B cell (primary cell): Measurements from ENCODE around the gene AOPEP. TPM values are rescaled to one million over a fixed set of nuclear protein-coding genes. Genes with fewer than 3 reads are reported as not detected.

Source experiments
- ATAC-seq: fragments of 200-7000 bp; cut with Tn5 transposase; one replicate; pipeline ENCODE4 v1.10.0; 2021; ENCODE audit warnings: low read depth, mild to moderate bottlenecking, moderate number of reproducible peaks, moderate library complexity
- CTCF ChIA-PET: fragments of 350-600 bp; sonication (Branson Sonifier 250); formaldehyde crosslinking; loops from one replicate; lab custom pipeline; 2021; ENCODE audit warnings: antibody characterized with exemption, inconsistent platforms; lab: Charles Lee
- POLR2A ChIA-PET: fragments of 350-600 bp; sonication (Branson Sonifier 250); formaldehyde crosslinking; loops from one replicate; lab custom pipeline; 2021; ENCODE audit warnings: antibody characterized with exemption; lab: Charles Lee
- DNase-seq: peaks from one replicate; pipeline ENCODE4 v3.0.0; 2013
- H2AFZ ChIP-seq: 2 replicates; pipeline ENCODE4 v1.6.1; 2012; ENCODE audit warnings: mild to moderate bottlenecking, low read depth, low read length; ENCODE audit not compliant: insufficient read depth, poor library complexity, severe bottlenecking
- H3K27ac ChIP-seq, 2 donors: 1 replicate in 1 of 2; 2 replicates in 1 of 2; pipeline ENCODE4 v1.5.1; 2012 to 2013; ENCODE audit warnings: low read length in 2 of 2, mild to moderate bottlenecking in 2 of 2, moderate library complexity in 1 of 2
- H3K27me3 ChIP-seq, 4 experiments: fragments of 200-600 bp in 1 of 4; sonication (generic) in 1 of 4; replicated peaks in 1 of 4; 1 replicate in 2 of 4; 2 replicates in 2 of 4; pipeline versions ENCODE4 v1.6.1 to v1.7.0; 2013 to 2016; ENCODE audit warnings: low read length in 3 of 4, mild to moderate bottlenecking in 2 of 4, mixed read lengths in 1 of 4, moderate library complexity in 1 of 4; ENCODE audit not compliant: insufficient read depth in 4 of 4, control insufficient read depth in 3 of 4; ENCODE audit errors: control extremely low read depth in 1 of 4
- H3K36me3 ChIP-seq, 2 experiments: replicated peaks in 1 of 2; 1 replicate in 1 of 2; 2 replicates in 1 of 2; pipeline versions ENCODE4 v1.6.1 to v1.7.1; 2013; ENCODE audit warnings: low read length in 1 of 2; ENCODE audit not compliant: insufficient read depth in 2 of 2, control insufficient read depth in 1 of 2; ENCODE audit errors: control extremely low read depth in 1 of 2, extremely low read depth in 1 of 2
- H3K4me1 ChIP-seq, 2 donors: fragments of 200-600 bp in 1 of 2; sonication (generic) in 1 of 2; 1 replicate in 1 of 2; 2 replicates in 1 of 2; pipeline versions ENCODE4 v1.5.1 to v1.6.1; 2013 to 2017; ENCODE audit warnings: low read length in 2 of 2; ENCODE audit not compliant: control insufficient read depth in 2 of 2, insufficient read depth in 2 of 2
- H3K4me2 ChIP-seq: replicated peaks from 2 replicates; pipeline ENCODE3; 2012; ENCODE audit warnings: mild to moderate bottlenecking, low read depth, low read length; ENCODE audit not compliant: poor library complexity, severe bottlenecking
- H3K4me3 ChIP-seq, 5 experiments: fragments of 200-600 bp in 1 of 5; sonication (generic) in 1 of 5; 1 replicate in 3 of 5; 2 replicates in 2 of 5; pipeline versions ENCODE4 v1.5.1 to v1.7.0; 2011 to 2016; ENCODE audit warnings: low read length in 4 of 5, mild to moderate bottlenecking in 4 of 5, low read depth in 2 of 5, control low read depth in 1 of 5, moderate library complexity in 1 of 5; ENCODE audit not compliant: insufficient read depth in 1 of 5; ENCODE audit errors: control extremely low read depth in 1 of 5, extremely low read depth in 1 of 5
- H3K79me2 ChIP-seq: fragments of 200-600 bp; sonication (generic); one replicate; pipeline ENCODE4 v1.6.0; 2016; ENCODE audit warnings: low read length; ENCODE audit not compliant: control insufficient read depth, insufficient read depth
- H3K9ac ChIP-seq: fragments of 200-600 bp; sonication (generic); 2 replicates; pipeline ENCODE4 v1.6.1; 2017; ENCODE audit warnings: mild to moderate bottlenecking, low read length, moderate library complexity
- H3K9me3 ChIP-seq, 3 donors: one replicate each; pipeline versions ENCODE4 v1.6.1 to v1.7.1; 2013; ENCODE audit warnings: low read length in 2 of 3; ENCODE audit not compliant: control insufficient read depth in 2 of 3, insufficient read depth in 1 of 3; ENCODE audit errors: control extremely low read depth in 1 of 3
- H4K20me1 ChIP-seq: 2 replicates; pipeline ENCODE4 v1.6.0; 2012; ENCODE audit warnings: mild to moderate bottlenecking, low read length; ENCODE audit not compliant: insufficient read depth, control insufficient read depth, poor library complexity, severe bottlenecking
- H3K27ac Mint-ChIP-seq: one replicate; pipeline ENCODE4 v1.8.0; 2021; ENCODE audit warnings: mixed read lengths
- H3K27me3 Mint-ChIP-seq: one replicate; pipeline ENCODE4 v1.8.0; 2021; ENCODE audit warnings: mixed read lengths
- H3K4me1 Mint-ChIP-seq: one replicate; pipeline ENCODE4 v1.8.0; 2021; ENCODE audit warnings: mixed read lengths
- H3K4me3 Mint-ChIP-seq: one replicate; pipeline ENCODE4 v1.8.0; 2021; ENCODE audit warnings: mixed read lengths
- H3K9me3 Mint-ChIP-seq: one replicate; pipeline ENCODE4 v1.8.0; 2022; ENCODE audit warnings: mixed read lengths; ENCODE audit not compliant: insufficient read depth
- EZH2 ChIP-seq: IDR thresholded peaks from 2 replicates; pipeline ENCODE4 v1.6.1; 2012; ENCODE audit warnings: borderline replicate concordance, low read depth, mild to moderate bottlenecking, moderate library complexity, low read length; ENCODE audit not compliant: insufficient read depth, poor library complexity, severe bottlenecking
- WGBS: methylation state at CpG from one replicate; pipeline ENCODE4 v1.1.5; 2013; ENCODE audit warnings: missing lambda C conversion rate; ENCODE audit not compliant: insufficient coverage; 5-methylcytosine and 5-hydroxymethylcytosine counted together
- intact Hi-C: fragments of 100-400 bp; cut with micrococcal nuclease; formaldehyde crosslinking; loops from one replicate; pipeline ENCODE4 v1.10.0; 2022
- polyA plus RNA-seq: library from polyadenylated mRNA; depleted of rRNA; stranded (reverse); fragments of >200 nt; gene quantifications from 2 replicates; pipeline ENCODE4 v1.2.3, GENCODE V29; 2012
- total RNA-seq, 2 donors: library from RNA; stranded (reverse); fragments of 120-200 nt in 1 of 2; gene quantifications; 1 replicate in 1 of 2; 2 replicates in 1 of 2; pipeline versions ENCODE4 v1.2.3 to v1.2.4, GENCODE V29; 2013 to 2022
- TF ChIP-seq, protein P1 (sequence below): fragments of 200-600 bp; IDR thresholded peaks from one replicate; pipeline ENCODE4 v1.8.0; 2022; ENCODE audit warnings: antibody characterized with exemption, mild to moderate bottlenecking

The AOPEP gene
- total and polyA plus RNA-seq, 2 donors (not counting 1 experiment from before 2014, with no cell fraction given): 5.1 to 35.8 TPM

DNA sequence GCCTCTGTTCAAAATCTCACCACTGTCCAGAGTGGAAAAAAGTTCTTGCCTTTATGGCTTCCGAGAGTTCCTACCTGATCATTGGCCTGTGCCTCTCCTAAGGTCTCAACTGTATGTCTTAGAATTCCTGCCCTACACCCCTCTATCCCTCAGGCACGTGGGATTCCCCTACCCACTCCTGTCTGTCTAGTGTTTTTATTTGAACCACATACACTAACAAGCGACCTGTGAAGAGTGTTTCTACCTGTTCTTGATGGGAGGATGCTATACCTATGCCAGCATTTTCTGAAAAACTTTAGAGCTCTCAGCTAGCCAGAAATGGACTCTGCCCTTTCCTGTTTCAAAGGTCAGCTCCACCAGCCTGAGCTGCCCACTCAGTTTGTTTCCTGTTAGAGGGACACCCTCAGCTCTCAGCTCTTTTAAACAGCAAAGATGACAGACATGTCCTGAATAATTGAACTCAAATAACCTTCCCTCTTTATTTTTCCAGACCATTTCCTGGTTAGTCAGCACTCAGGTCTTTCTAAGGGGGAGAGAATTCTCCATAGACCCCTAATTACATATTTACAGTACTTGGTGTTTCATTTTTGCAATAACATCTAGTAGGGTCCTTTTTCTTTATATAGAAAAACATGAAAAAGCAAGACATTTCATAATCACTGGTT, 214.8 kb downstream of the AOPEP start:
- WGBS: 90% methylated on average over 2 of the region's 3 CpGs
- Histone ChIP-seq H3K4me1 (no peaks in the 10 kb centered on the region), H3K4me3 (no peak overlapping the region), H3K27ac (no peak overlapping the region), H3K4me2 (no peak overlapping the region), H3K9me3 (no peaks in the 10 kb centered on the region), H2AFZ (no peak overlapping the region), H3K79me2 (no peaks in the 10 kb centered on the region), H4K20me1 (no peaks in the 10 kb centered on the region), H3K27me3 (no peaks in the 10 kb centered on the region), H3K36me3 (peaks cover 0 to 2% of the 10 kb centered on the region in 2 experiments), H3K9ac (no peak overlapping the region)
- intact Hi-C loops: no loop called here
- Mint-ChIP-seq H3K9me3 (no peaks in the 10 kb centered on the region), H3K27me3 (no peaks in the 10 kb centered on the region), H3K4me1 (no peaks in the 10 kb centered on the region), H3K27ac (peak overlapping the region; percentile 37), H3K4me3 (no peak overlapping the region)
- DNase-seq: no peak
- ATAC-seq: no peak
- ChIA-PET CTCF (no interaction called here), POLR2A (no interaction called here)
- TF ChIP-seq EZH2: no peak
- TF ChIP-seq, protein P1, sequence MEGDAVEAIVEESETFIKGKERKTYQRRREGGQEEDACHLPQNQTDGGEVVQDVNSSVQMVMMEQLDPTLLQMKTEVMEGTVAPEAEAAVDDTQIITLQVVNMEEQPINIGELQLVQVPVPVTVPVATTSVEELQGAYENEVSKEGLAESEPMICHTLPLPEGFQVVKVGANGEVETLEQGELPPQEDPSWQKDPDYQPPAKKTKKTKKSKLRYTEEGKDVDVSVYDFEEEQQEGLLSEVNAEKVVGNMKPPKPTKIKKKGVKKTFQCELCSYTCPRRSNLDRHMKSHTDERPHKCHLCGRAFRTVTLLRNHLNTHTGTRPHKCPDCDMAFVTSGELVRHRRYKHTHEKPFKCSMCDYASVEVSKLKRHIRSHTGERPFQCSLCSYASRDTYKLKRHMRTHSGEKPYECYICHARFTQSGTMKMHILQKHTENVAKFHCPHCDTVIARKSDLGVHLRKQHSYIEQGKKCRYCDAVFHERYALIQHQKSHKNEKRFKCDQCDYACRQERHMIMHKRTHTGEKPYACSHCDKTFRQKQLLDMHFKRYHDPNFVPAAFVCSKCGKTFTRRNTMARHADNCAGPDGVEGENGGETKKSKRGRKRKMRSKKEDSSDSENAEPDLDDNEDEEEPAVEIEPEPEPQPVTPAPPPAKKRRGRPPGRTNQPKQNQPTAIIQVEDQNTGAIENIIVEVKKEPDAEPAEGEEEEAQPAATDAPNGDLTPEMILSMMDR: no peak

DNA sequence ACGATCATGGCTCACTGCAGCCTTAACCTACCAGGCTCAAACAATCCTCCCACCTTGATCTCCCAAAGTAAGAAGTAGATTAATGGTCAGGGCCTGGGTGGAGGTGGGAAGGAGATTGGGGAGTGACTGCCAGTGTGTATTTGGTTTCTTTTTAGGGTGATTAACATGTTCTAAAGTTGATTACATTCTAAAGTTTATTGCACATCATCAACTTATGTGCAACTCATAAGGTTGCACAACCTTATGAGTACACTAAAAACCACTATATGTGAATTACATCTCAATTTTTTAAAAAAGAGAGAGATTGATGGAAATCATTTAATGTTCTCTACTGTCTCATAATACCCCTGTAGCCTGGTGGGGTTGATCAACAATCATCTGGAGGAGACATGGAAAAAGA, 218.1 kb downstream of the AOPEP start:
- WGBS: no CpG with 5 or more reads among the region's 1 CpG
- Histone ChIP-seq H3K4me2 (no peak overlapping the region), H3K4me3 (no peak overlapping the region), H3K36me3 (no peaks in the 10 kb centered on the region), H3K9ac (no peak overlapping the region), H3K79me2 (no peaks in the 10 kb centered on the region), H2AFZ (no peak overlapping the region), H3K4me1 (no peaks in the 10 kb centered on the region), H4K20me1 (no peaks in the 10 kb centered on the region), H3K9me3 (no peaks in the 10 kb centered on the region), H3K27me3 (no peaks in the 10 kb centered on the region), H3K27ac (no peak overlapping the region)
- CTCF ChIA-PET: no interaction called here
- intact Hi-C loops: no loop called here
- DNase-seq (no peak), ATAC-seq (no peak)
- no peaks in the 10 kb centered on the region for H3K4me1 Mint-ChIP-seq
- H3K27ac Mint-ChIP-seq: no peak overlapping the region
- no peaks in the 10 kb centered on the region for H3K27me3 Mint-ChIP-seq
- H3K4me3 Mint-ChIP-seq: no peak overlapping the region
- POLR2A ChIA-PET: no interaction called here
- TF ChIP-seq, protein P1: no peak
- no peak for TF ChIP-seq EZH2
- no peaks in the 10 kb centered on the region for H3K9me3 Mint-ChIP-seq
